ENCODE results near the gene PTPRT.

The PTPRT gene

GRCh38 chr20:42978184-42978974, 211.3 kb downstream of the PTPRT start:
- no peak for DNase-seq

DNA sequence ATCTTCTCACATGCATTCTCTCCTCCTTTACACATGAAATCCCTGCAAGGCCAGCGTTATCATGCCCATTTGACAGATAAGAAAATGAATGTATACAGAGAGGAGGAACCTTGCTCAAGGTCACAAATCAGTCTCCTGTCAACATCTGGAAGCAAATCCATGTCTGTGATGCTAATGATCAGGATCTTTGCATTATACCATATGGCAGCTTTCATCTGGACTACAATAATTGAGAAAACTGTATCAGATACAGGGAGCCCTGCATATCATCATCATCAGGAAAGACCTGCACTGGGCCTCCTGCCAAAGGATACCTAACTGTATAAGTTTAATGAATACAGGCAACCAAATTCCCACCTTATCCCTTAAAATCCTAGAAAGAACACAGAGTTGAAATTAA, 213.7 kb downstream of the PTPRT start:
- DNase-seq, result no peak

- DNase-seq, result peak in 4 of 56 donors; percentile 2 to 12 (median 8)
Measured at GRCh38 chr20:42974347-42974746, 215.4 kb downstream of the PTPRT start.

- DNase-seq, result no peak
Measured at GRCh38 chr20:42972591-42972990, 217.1 kb downstream of the PTPRT start.

DNA sequence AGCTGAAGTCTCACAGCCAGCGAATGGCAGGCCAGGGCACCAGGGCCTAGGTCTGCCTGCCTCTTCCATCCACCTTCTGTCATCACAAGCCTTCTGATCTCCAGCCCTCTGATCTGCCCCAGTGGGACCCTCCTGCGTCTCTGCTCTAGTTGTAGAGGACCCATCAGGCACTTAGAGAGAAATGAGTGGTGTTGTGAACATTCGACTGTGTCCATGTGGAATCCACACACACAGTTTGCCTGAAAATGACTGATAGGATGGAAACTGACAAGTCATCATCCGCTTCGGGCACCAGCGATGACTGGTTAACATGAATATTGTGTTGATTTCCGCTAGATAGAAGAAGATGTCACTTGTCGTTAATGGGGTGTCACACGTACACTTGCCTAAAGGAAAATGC, 221.0 kb downstream of the PTPRT start:
- no peak for DNase-seq

GRCh38 chr20:42963796-42964195, 225.9 kb downstream of the PTPRT start:
- no peak for DNase-seq

GRCh38 chr20:42961771-42962170, 227.9 kb downstream of the PTPRT start:
- DNase-seq, result no peak

- DNase-seq, result no peak
Measured at GRCh38 chr20:42959996-42960395, 229.7 kb downstream of the PTPRT start.

- DNase-seq, result no peak
Measured at GRCh38 chr20:42958367-42959069, 231.2 kb downstream of the PTPRT start.

DNA sequence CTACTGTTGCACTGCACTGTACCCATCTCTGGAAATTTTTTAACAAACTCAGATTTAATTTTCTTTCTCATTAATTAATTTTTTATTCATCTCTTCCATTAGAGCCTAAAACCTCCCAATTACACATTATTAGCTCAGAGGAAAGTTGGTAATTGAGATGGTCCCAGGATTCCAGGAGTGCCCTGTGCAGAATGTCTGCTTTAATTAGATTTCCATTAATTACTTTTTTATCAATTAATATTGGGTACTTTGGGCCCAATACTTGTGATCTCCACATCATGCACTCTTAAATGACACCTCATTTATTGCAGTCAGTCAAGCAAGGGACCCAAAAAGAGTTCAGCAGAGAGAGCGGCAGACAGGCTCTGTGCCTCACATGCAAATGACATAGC, 232.0 kb downstream of the PTPRT start:
- no peak for DNase-seq

DNA sequence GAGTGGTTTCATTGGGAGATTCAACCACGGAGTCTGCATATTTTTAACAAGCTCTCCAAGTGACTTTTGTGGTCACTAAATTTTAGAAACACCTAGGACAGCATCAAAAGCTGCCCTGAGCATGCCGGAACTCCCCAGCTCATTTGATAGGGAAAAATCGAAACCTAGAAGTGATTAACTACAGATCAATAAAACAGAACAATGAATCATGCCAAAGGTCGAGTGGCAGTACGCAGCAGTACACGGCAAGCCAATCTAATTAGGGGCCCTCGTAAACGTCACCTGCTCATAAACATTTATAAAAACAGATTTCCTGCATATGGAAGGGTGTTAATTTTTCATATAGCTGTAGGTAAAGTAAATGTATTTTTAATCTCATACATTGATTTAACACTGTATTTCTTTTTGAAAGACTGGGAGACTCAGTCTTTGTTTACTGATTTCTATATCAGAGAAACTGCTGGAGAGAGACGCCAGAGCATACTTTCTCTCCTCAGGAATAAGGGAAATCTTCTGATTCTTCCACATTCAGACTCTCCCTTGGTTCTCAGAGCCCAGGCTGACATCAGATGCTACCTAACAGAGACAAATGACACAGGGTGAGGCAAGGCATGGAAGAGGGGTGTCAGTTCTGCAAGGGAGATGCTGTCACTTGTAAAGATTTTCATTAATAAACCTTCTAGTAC, 232.5 kb downstream of the PTPRT start:
- no peak for DNase-seq

DNA sequence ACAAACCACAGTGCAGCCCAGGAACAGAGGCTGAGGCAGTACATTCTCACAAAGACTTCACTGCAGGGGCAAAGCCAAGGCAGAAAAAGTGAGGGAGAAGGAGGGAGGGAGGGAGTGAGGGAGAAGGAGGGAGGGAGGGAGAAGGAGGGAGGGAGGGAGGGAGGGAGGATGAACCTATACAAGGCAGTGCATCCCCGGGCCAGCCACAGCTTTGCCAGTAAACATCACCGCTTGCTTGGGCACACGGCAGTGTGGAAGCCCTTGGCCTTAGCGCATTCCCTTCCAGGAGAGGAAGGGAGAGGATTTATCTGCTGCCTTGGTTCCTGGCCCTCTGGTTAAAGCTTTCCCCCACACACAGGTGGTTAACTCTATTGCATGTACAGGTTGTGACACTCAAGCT, 234.0 kb downstream of the PTPRT start:
- no peak for DNase-seq

GRCh38 chr20:42954951-42955350, 234.8 kb downstream of the PTPRT start:
- DNase-seq, result no peak

DNA sequence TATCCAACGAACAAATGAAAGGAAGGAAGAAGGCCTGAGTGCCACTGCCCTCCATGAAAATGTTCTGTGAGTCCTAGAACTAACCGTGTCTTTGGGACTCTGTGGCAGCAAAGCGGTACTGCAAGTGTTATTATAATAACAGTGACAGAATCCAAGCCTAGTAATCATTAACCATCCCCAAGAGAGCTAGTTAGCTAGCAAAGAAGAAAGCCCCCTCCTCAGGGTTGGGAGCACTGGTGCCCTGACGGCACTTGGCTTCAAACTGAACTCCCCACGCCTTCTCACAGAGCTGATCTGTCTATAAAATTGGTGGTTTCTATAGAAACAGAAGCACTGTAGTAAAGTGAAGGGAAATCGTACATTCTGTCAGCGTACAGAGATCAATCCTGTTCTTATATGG, 239.8 kb downstream of the PTPRT start:
- no peak for DNase-seq

DNA sequence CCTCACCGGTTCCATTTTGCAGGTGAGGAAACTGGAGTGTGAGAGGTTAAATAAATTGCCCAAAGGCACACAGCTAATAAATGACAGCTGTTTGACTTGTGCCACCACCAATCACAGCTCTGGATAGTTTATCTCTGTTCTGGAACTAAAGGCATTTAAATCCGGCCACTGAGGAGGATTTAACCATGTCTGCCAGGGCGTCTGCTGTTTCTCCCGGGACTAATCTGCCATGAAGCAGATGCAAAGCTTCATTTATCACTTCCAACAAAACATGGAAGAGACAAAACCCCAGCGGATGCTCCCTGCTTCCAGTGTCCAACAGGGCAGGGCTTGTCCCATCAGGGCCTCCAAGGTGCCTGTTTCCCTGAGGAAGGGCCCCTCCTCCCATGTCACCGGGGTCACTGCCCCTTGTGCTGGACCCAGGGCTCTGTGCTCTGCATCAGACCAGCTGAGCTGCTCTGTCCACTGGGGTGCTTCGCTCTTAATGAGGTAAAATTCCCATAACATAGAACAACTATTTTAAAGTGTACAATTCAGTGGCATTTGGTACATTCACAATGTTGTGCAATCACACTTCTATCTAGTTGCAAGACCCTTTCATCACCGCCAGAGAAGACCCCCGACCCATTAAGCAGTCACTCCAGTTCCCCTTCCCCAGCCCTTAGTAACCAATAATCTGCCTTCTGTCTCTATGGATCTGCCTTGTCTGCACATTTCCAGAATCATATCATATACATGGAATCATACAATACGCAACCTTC, 244.3 kb downstream of the PTPRT start:
- no peak for DNase-seq

- no peak for DNase-seq
Measured at GRCh38 chr20:42941629-42942028, 248.1 kb downstream of the PTPRT start.

- no peak for DNase-seq
Measured at GRCh38 chr20:42938441-42939205, 251.1 kb downstream of the PTPRT start.

- DNase-seq, result no peak
Measured at GRCh38 chr20:42936482-42936881, 253.2 kb downstream of the PTPRT start.

GRCh38 chr20:42924215-42924614, 265.5 kb downstream of the PTPRT start:
- no peak for DNase-seq

DNA sequence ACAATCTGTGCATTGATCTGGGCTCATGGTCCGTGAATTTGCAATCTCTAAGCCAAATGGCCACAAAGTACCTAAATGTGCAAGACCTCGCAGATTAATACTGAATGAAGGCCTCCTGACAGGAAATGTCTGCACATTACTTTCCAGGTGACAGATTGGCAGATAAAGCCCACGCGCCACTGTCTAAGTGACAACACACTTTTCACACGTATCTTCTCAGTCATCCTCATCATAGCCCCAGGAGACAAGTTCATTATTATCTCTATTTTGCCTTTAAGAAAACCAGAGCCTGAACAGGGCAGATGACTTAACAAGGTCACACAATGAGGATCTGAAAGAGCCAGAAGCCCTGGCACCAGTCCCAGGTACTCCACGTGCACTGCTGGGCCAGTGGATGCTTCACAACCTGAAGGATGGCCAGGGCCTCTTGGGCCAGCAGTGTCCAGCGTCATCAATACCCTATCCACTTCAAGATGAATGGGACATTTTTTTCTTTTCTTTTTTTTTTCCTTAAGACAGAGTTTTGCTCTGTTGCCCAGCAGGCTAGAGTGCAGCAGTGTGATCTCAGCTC, 266.3 kb downstream of the PTPRT start:
- peak in 4 of 56 donors; percentile 1 to 12 (median 4) for DNase-seq
